Measurements from ENCODE around the gene GCNT2.
"Not testable (repeated sequence)": the region's sequence is repeated elsewhere in the genome, so short reads cannot be mapped to it uniquely, and the experiment has no call there.

DNA sequence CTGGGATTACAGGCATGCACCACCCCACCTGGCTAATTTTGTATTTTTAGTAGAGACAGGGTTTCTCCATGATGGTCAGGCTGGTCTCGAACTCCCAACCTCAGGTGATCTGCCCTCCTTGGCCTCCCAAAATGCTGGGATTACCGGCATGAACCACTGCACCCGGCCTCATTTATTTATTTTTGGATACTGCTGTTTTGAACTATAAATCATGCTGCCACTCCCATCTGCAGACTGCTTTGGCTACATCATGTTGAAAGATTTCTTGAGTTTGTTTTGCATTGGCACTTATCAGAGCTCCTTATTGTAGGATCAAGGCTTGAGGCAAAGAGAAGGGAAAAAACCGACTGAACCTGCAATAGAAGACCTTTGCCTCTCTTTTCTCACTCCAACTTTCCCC lies 60.3 kb downstream of the GCNT2 start:
- TF ChIP-seq EZH2 (IDR thresholded peaks at IDR 0.05; ENCODE audit: borderline replicate concordance, low read length); CTCF (conservative IDR thresholded peaks at IDR 0.05 in 1 of 2, IDR thresholded peaks at IDR 0.05 in 1 of 2; ENCODE audit: extremely low read depth in 1 of 2, insufficient read depth in 1 of 2, low read depth in 1 of 2, low read length in 2 of 2): not testable (repeated sequence)

Measured in mammary epithelial cell (primary cell).